HepG2 (cell line): Measurements from ENCODE around the gene NWD2. TPM values are rescaled to one million over a fixed set of nuclear protein-coding genes. Genes with fewer than 3 reads are reported as not detected.

ENCODE experiments used
- ATAC-seq: fragments of 200-7000 bp; cut with Tn5 transposase; 3 replicates; pipeline ENCODE4 v1.9.1; 2020; ENCODE audit warnings: mild to moderate bottlenecking, moderate library complexity
- BruUV-seq: library from RNA; stranded (reverse); fragments of 400-500 nt; replicated peaks from 2 replicates; lab custom pipeline; 2021; lab: Mats Ljungman, UMichigan
- CTCF ChIA-PET: fragments of 300-600 bp; formaldehyde crosslinking; extraction: SDS; loops from one replicate; lab custom pipeline; 2021; ENCODE audit warnings: low total read pairs, inconsistent platforms, low intra/inter-chr PET ratio; lab: Yijun Ruan, JAX
- POLR2A ChIA-PET: fragments of 350-600 bp; sonication (Branson Sonifier 250); formaldehyde crosslinking; loops from one replicate; lab custom pipeline; 2020; ENCODE audit warnings: antibody characterized with exemption, inconsistent platforms; lab: Yijun Ruan, JAX
- DNase-seq: peaks from one replicate; pipeline ENCODE4 v3.0.0-alpha.2; 2015; ENCODE audit warnings: low spot score
- FAIRE-seq: peaks from 3 replicates; lab custom pipeline; 2011; peaks lifted over from hg19 to GRCh38; lab: Jason Lieb, UNC
- H2AFZ ChIP-seq: one replicate; pipeline ENCODE4 v1.6.1; 2011; ENCODE audit warnings: low read length, inconsistent platforms
- H3K27ac ChIP-seq: fragments of 300-600 bp; 3 replicates; pipeline ENCODE4 v1.8.0; 2011; ENCODE audit warnings: mixed run types, mild to moderate bottlenecking, mixed read lengths, low read length, inconsistent platforms; ENCODE audit not compliant: insufficient read depth; ENCODE audit errors: extremely low read length
- H3K27me3 ChIP-seq, 2 experiments: fragments of 200-600 bp in 1 of 2; 2 replicates in 1 of 2; 3 replicates in 1 of 2; pipeline versions ENCODE4 v1.6.0 to v1.8.0; 2011; ENCODE audit warnings: low read length in 2 of 2, mild to moderate bottlenecking in 2 of 2, moderate library complexity in 2 of 2, inconsistent platforms in 1 of 2; ENCODE audit not compliant: insufficient read depth in 2 of 2, control insufficient read depth in 1 of 2
- H3K36me3 ChIP-seq, 2 experiments: fragments of 200-600 bp in 1 of 2; replicated peaks in 1 of 2; 2 replicates in 1 of 2; 3 replicates in 1 of 2; pipeline versions ENCODE4 v1.5.1 to v1.8.0; 2011; ENCODE audit warnings: low read length in 2 of 2, inconsistent platforms in 1 of 2; ENCODE audit not compliant: insufficient read depth in 2 of 2, control insufficient read depth in 1 of 2
- H3K4me1 ChIP-seq: 2 replicates; pipeline ENCODE4 v1.5.1; 2012; ENCODE audit warnings: low read length, inconsistent platforms; ENCODE audit not compliant: insufficient read depth
- H3K4me2 ChIP-seq: 2 replicates; pipeline ENCODE4 v1.6.0; 2011; ENCODE audit warnings: low read depth, low read length, inconsistent platforms
- H3K4me3 ChIP-seq, 3 experiments: fragments of 200-600 bp in 1 of 3; sonication (generic), shearing (Covaris generic) in 1 of 3; replicated peaks in 1 of 3; 2 replicates each; pipeline ENCODE4 v1.5.1; 2011 to 2016; ENCODE audit warnings: low read length in 3 of 3, inconsistent platforms in 2 of 3, low read depth in 2 of 3, mild to moderate bottlenecking in 2 of 3, control low read depth in 1 of 3, mixed read lengths in 1 of 3; ENCODE audit not compliant: insufficient read depth in 1 of 3
- H3K79me2 ChIP-seq: one replicate; pipeline ENCODE4 v1.6.1; 2011; ENCODE audit warnings: low read length, inconsistent platforms; ENCODE audit not compliant: insufficient read depth
- H3K9ac ChIP-seq: 2 replicates; pipeline ENCODE4 v1.6.0; 2011; ENCODE audit warnings: mild to moderate bottlenecking, low read depth, low read length, inconsistent platforms; ENCODE audit not compliant: insufficient read depth
- H3K9me3 ChIP-seq: 2 replicates; pipeline ENCODE4 v1.5.1; 2012; ENCODE audit warnings: mild to moderate bottlenecking, low read length
- H4K20me1 ChIP-seq: 2 replicates; pipeline ENCODE4 v1.6.0; 2011; ENCODE audit warnings: inconsistent platforms, mild to moderate bottlenecking, low read length, moderate library complexity; ENCODE audit not compliant: insufficient read depth
- FOXJ3 ChIP-seq: sonication (generic); formaldehyde crosslinking; IDR thresholded peaks from 2 replicates; pipeline ENCODE4 v1.4.0; 2020; ENCODE audit warnings: missing genetic modification reagents, mild to moderate bottlenecking, borderline replicate concordance
- GATAD2A ChIP-seq: IDR thresholded peaks from 2 replicates; pipeline ENCODE4 v1.6.1; 2016
- HDAC1 ChIP-seq: sonication (generic); formaldehyde crosslinking; IDR thresholded peaks from 2 replicates; pipeline ENCODE4 v1.5.1; 2020; ENCODE audit warnings: mild to moderate bottlenecking, missing genetic modification reagents
- HIVEP1 ChIP-seq: sonication (generic); formaldehyde crosslinking; IDR thresholded peaks from 2 replicates; pipeline ENCODE4 v1.4.0; 2020; ENCODE audit warnings: mild to moderate bottlenecking, missing genetic modification reagents
- KAT2B ChIP-seq: fragments of 150-350 bp; IDR thresholded peaks from 2 replicates; pipeline ENCODE4 v1.6.1; 2014; ENCODE audit warnings: low read depth, low read length, borderline replicate concordance
- NFIC ChIP-seq: IDR thresholded peaks from 2 replicates; pipeline ENCODE4 v1.6.1; 2012; ENCODE audit warnings: mild to moderate bottlenecking, low read length, inconsistent platforms
- ONECUT2 ChIP-seq: sonication (generic); formaldehyde crosslinking; IDR thresholded peaks from 2 replicates; pipeline ENCODE4 v1.4.0; 2020; ENCODE audit warnings: missing genetic modification reagents
- PAXIP1 ChIP-seq: sonication (generic); formaldehyde crosslinking; conservative IDR thresholded peaks from 2 replicates; pipeline ENCODE4 v1.4.0; 2020; ENCODE audit warnings: mild to moderate bottlenecking, missing genetic modification reagents, moderate library complexity
- SOX6 ChIP-seq, 2 experiments: fragments of 450-650 bp in 1 of 2; sonication (generic) in 1 of 2; formaldehyde crosslinking in 1 of 2; IDR thresholded peaks; 2 replicates each; pipeline versions ENCODE4 v1.4.0 to v1.6.1; 2017 to 2020; ENCODE audit warnings: antibody characterized with exemption in 1 of 2, mild to moderate bottlenecking in 1 of 2, missing genetic modification reagents in 1 of 2
- ZFP82 ChIP-seq: sonication (generic); formaldehyde crosslinking; IDR thresholded peaks from 2 replicates; pipeline ENCODE4 v1.5.1; 2020; ENCODE audit warnings: mild to moderate bottlenecking, missing genetic modification reagents, borderline replicate concordance
- ZMYM4 ChIP-seq: sonication (generic); formaldehyde crosslinking; IDR thresholded peaks from 2 replicates; pipeline ENCODE4 v1.8.1; 2023; ENCODE audit warnings: mild to moderate bottlenecking, missing genetic modification reagents
- ZNF292 ChIP-seq: sonication (generic); formaldehyde crosslinking; IDR thresholded peaks from 2 replicates; pipeline ENCODE4 v1.8.1; 2022; ENCODE audit warnings: mild to moderate bottlenecking, low read depth, missing genetic modification reagents, borderline replicate concordance
- ZNF572 ChIP-seq: sonication (generic); formaldehyde crosslinking; IDR thresholded peaks from 2 replicates; pipeline ENCODE4 v1.5.1; 2020; ENCODE audit warnings: mild to moderate bottlenecking, missing genetic modification reagents
- ZNF614 ChIP-seq: IDR thresholded peaks from 2 replicates; pipeline ENCODE4 v1.6.1; 2018; ENCODE audit warnings: missing biosample characterization, missing genetic modification reagents, inconsistent platforms, borderline replicate concordance
- ZNF790 ChIP-seq: sonication (generic); formaldehyde crosslinking; IDR thresholded peaks from 2 replicates; pipeline ENCODE4 v1.8.0; 2022; ENCODE audit warnings: missing genetic modification reagents, mild to moderate bottlenecking, borderline replicate concordance
- WGBS: methylation state at CpG from one replicate; pipeline ENCODE4 v1.1.6; 2017; ENCODE audit warnings: low lambda C conversion rate; 5-methylcytosine and 5-hydroxymethylcytosine counted together
- in situ Hi-C: cut with HindIII; loops from 2 replicates; pipeline ENCODE4 v1.10.0; 2017; ENCODE audit warnings: low pct_unique_long_range_greater_than_20kb; ENCODE audit not compliant: extremely low pct_ligation_motif_present
- intact Hi-C: fragments of 100-400 bp; cut with micrococcal nuclease; formaldehyde crosslinking; loops from one replicate; pipeline ENCODE4 v1.10.0; 2022; ENCODE audit not compliant: unreplicated experiment
- polyA plus RNA-seq, 8 experiments: library from polyadenylated mRNA; depleted of rRNA in 3 of 8; stranded (reverse) in 7 of 8; unstranded in 1 of 8; fragments of >200 nt; fragmentation: Illumina TruSeq in 4 of 8; extraction: Trizol in 4 of 8; gene quantifications; 2 replicates each; pipeline versions ENCODE4 v1.2.1 to v1.2.3, GENCODE V29; 2011 to 2016; ENCODE audit warnings: low read depth in 4 of 8, missing spikeins in 1 of 8, mixed read lengths in 1 of 8; ENCODE audit not compliant: insufficient read depth in 1 of 8
- total RNA-seq, 5 experiments: library from RNA; depleted of rRNA; stranded (reverse); fragments of >200 nt; fragmentation: Illumina TruSeq; extraction: Trizol; gene quantifications; 2 replicates each; pipeline ENCODE4 v1.2.3, GENCODE V29; 2016; ENCODE audit warnings: low read depth in 1 of 5

NWD2 gene
- total and polyA plus RNA-seq, 2 of the 13 experiments (the other 11 are each of a cell fraction or from before 2014, with no cell fraction given): not detected

DNA sequence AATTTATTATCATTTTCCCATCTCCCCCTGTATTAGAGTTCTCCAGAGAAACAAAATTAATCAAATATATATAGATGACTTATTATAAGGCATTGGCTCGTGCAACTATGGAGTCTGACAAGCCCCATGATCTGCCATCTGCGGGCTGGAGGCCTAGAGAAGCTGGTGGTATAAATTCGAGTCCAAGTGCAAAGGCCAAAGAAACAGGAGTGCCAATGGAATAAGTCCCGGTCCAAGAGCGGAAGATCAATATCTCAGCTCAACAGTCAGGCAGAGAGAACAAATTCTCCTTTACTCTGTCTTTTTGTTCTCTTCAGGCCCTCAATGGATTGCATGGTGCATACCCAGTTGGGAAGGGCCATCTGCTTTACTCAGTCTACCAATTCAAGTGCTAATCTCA, 178.8 kb downstream of the NWD2 start:
- ChIA-PET CTCF (no interaction called here), POLR2A (no interaction called here)
- WGBS: 29% methylated on average over 5 of the region's 5 CpGs
- no TSS peak for BruUV-seq
- Histone ChIP-seq H3K9ac (no peak overlapping the region), H3K36me3 (no peaks in the 10 kb centered on the region), H3K4me1 (peaks cover 44% of the 10 kb centered on the region), H3K4me2 (no peak overlapping the region), H3K27me3 (no peaks in the 10 kb centered on the region; a peak in 1 of 5 replicates), H3K4me3 (no peak overlapping the region), H4K20me1 (no peaks in the 10 kb centered on the region), H3K79me2 (no peaks in the 10 kb centered on the region), H3K9me3 (no peaks in the 10 kb centered on the region), H2AFZ (no peak overlapping the region), H3K27ac (no peak overlapping the region)
- in situ Hi-C loops (no loop called here), intact Hi-C loops (no loop called here)
- no peak for DNase-seq
- ATAC-seq: no peak
- no peak for FAIRE-seq
- TF ChIP-seq ZNF790 (CRISPR knock-in tag) (no peak), ZMYM4 (CRISPR knock-in tag) (0 out of 2 replicates have a peak, but pooled peaks have one; percentile 15)

DNA sequence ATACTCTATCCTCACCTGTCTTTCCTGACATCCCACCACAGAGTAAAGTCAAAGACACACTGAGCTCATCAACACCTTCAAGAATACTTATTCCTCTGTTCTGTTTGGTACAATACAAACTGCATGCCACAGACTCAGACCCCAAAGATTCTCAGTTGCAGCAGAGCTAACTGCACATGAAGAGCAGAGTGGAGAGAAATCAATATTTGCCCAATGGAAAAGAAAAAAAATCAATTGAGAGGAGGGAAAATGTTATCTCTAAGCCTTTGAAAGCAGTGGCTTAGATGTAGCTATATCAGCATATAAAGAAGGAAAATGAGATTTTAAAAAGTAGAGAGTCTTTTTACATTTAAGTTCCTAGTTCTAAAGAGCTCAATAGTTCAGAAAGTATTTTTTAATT, 180.2 kb downstream of the NWD2 start:
- no peaks in the 10 kb centered on the region for H3K36me3 ChIP-seq
- DNase-seq: no peak
- H3K9me3 ChIP-seq: no peaks in the 10 kb centered on the region
- no peaks in the 10 kb centered on the region; a peak in 1 of 5 replicates for H3K27me3 ChIP-seq
- H3K27ac ChIP-seq: no peak overlapping the region
- CTCF ChIA-PET: no interaction called here
- no peak overlapping the region for H2AFZ ChIP-seq
- in situ Hi-C loops: no loop called here
- H3K9ac ChIP-seq: no peak overlapping the region
- no peaks in the 10 kb centered on the region for H4K20me1 ChIP-seq
- POLR2A ChIA-PET: interaction anchor here (1.4 kb wide), 1 partner anchor 17 kb away, joined by 5 read pairs; no protein-coding TSS in a partner anchor
- no TSS peak for BruUV-seq
- no peaks in the 10 kb centered on the region for H3K79me2 ChIP-seq
- no peak overlapping the region for H3K4me3 ChIP-seq
- intact Hi-C loops: no loop called here
- ATAC-seq: peak; percentile 55
- no peak overlapping the region for H3K4me2 ChIP-seq
- H3K4me1 ChIP-seq: peaks cover 53% of the 10 kb centered on the region
- FAIRE-seq: no peak
- TF ChIP-seq GATAD2A (CRISPR knock-in tag) (0 out of 2 replicates have a peak, but pooled peaks have one; percentile 23), FOXJ3 (CRISPR knock-in tag) (no peak), ONECUT2 (CRISPR knock-in tag) (peak; percentile 92), ZNF614 (CRISPR knock-in tag) (no peak), SOX6 (IDR thresholded peaks at IDR 0.05) (no peak), SOX6 (CRISPR knock-in tag; IDR thresholded peaks at IDR 0.05) (no peak), ZNF292 (CRISPR knock-in tag) (0 out of 2 replicates have a peak, but pooled peaks have one; percentile 21), NFIC (0 out of 2 replicates have a peak, but pooled peaks have one; percentile 48), ZNF572 (CRISPR knock-in tag) (no peak), HIVEP1 (CRISPR knock-in tag) (no peak), ZFP82 (CRISPR knock-in tag) (0 out of 2 replicates have a peak, but pooled peaks have one; percentile 40), PAXIP1 (CRISPR knock-in tag) (peak; percentile 61; the same call in 1 of the 2 replicates), HDAC1 (CRISPR knock-in tag) (peak; percentile 40; the same call in 1 of the 2 replicates), KAT2B (peak; percentile 92)
